ENCODE data around the gene IPCEF1. TPM values are rescaled to one million over a fixed set of nuclear protein-coding genes. Genes with fewer than 3 reads are reported as not detected.
"Not testable (repeated sequence)": the region's sequence is repeated elsewhere in the genome, so short reads cannot be mapped to it uniquely, and the experiment has no call there.

IPCEF1 gene
- total and polyA plus RNA-seq, 2 donors: 6.5 to 13.1 TPM

GRCh38 chr6:154352898-154353585 is 3.6 kb downstream of the IPCEF1 start:
- H3K27ac ChIP-seq (ENCODE audit: low read depth in 1 of 2, low read length in 1 of 2): no peak overlapping the region
- H3K27me3 ChIP-seq (ENCODE audit: control insufficient read depth in 2 of 2, insufficient read depth in 1 of 2, low read length in 1 of 2): no peaks in the 10 kb centered on the region
- peak in 1 of 9 donors; percentile 18 for DNase-seq (ENCODE audit: low read depth in 6 of 9, low spot score in 9 of 9)
- no peaks in the 10 kb centered on the region for H3K9me3 ChIP-seq (ENCODE audit: control insufficient read depth in 2 of 2, insufficient read depth in 1 of 2, low read length in 1 of 2)
- no peak overlapping the region for H3K4me3 ChIP-seq (ENCODE audit: low read length in 2 of 2)
- 88% methylated on average over 15 of the region's 15 CpGs for WGBS
- no peaks in the 10 kb centered on the region for H3K4me1 ChIP-seq (ENCODE audit: control insufficient read depth in 2 of 2, insufficient read depth in 2 of 2, low read length in 2 of 2)
- no peaks in the 10 kb centered on the region for H3K36me3 ChIP-seq (ENCODE audit: control insufficient read depth in 2 of 2, insufficient read depth in 2 of 2, low read length in 1 of 2)

GRCh38 chr6:154350293-154350692 is 6.3 kb downstream of the IPCEF1 start:
- Histone ChIP-seq H3K4me3 (ENCODE audit: low read length in 2 of 2) (no peak overlapping the region), H3K9me3 (ENCODE audit: control insufficient read depth in 2 of 2, insufficient read depth in 1 of 2, low read length in 1 of 2) (no peaks in the 10 kb centered on the region), H3K4me1 (ENCODE audit: control insufficient read depth in 2 of 2, insufficient read depth in 2 of 2, low read length in 2 of 2) (no peaks in the 10 kb centered on the region), H3K36me3 (ENCODE audit: control insufficient read depth in 2 of 2, insufficient read depth in 2 of 2, low read length in 1 of 2) (no peaks in the 10 kb centered on the region), H3K27me3 (ENCODE audit: control insufficient read depth in 2 of 2, insufficient read depth in 1 of 2, low read length in 1 of 2) (no peaks in the 10 kb centered on the region), H3K27ac (ENCODE audit: low read depth in 1 of 2, low read length in 1 of 2) (no peak overlapping the region)
- WGBS: 96% methylated on average over 3 of the region's 3 CpGs
- DNase-seq (ENCODE audit: low read depth in 6 of 9, low spot score in 9 of 9): no peak

GRCh38 chr6:154347981-154348380 is 8.6 kb downstream of the IPCEF1 start:
- H3K36me3 ChIP-seq (ENCODE audit: control insufficient read depth in 2 of 2, insufficient read depth in 2 of 2, low read length in 1 of 2): no peaks in the 10 kb centered on the region
- H3K4me1 ChIP-seq (ENCODE audit: control insufficient read depth in 2 of 2, insufficient read depth in 2 of 2, low read length in 2 of 2): no peaks in the 10 kb centered on the region
- H3K4me3 ChIP-seq (ENCODE audit: low read length in 2 of 2): no peak overlapping the region
- H3K27me3 ChIP-seq (ENCODE audit: control insufficient read depth in 2 of 2, insufficient read depth in 1 of 2, low read length in 1 of 2): no peaks in the 10 kb centered on the region
- no peaks in the 10 kb centered on the region for H3K9me3 ChIP-seq (ENCODE audit: control insufficient read depth in 2 of 2, insufficient read depth in 1 of 2, low read length in 1 of 2)
- no peak for DNase-seq (ENCODE audit: low read depth in 6 of 9, low spot score in 9 of 9)
- no peak overlapping the region for H3K27ac ChIP-seq (ENCODE audit: low read depth in 1 of 2, low read length in 1 of 2)
- 98% methylated on average over 6 of the region's 6 CpGs for WGBS

- DNase-seq (ENCODE audit: low read depth in 6 of 9, low spot score in 9 of 9): no peak
- 97% methylated on average over 4 of the region's 4 CpGs for WGBS
- no peaks in the 10 kb centered on the region for H3K4me1 ChIP-seq (ENCODE audit: control insufficient read depth in 2 of 2, insufficient read depth in 2 of 2, low read length in 2 of 2)
- H3K27ac ChIP-seq (ENCODE audit: low read depth in 1 of 2, low read length in 1 of 2): no peak overlapping the region
- H3K9me3 ChIP-seq (ENCODE audit: control insufficient read depth in 2 of 2, insufficient read depth in 1 of 2, low read length in 1 of 2): no peaks in the 10 kb centered on the region
- H3K27me3 ChIP-seq (ENCODE audit: control insufficient read depth in 2 of 2, insufficient read depth in 1 of 2, low read length in 1 of 2): no peaks in the 10 kb centered on the region
- H3K4me3 ChIP-seq (ENCODE audit: low read length in 2 of 2): no peak overlapping the region
- no peaks in the 10 kb centered on the region for H3K36me3 ChIP-seq (ENCODE audit: control insufficient read depth in 2 of 2, insufficient read depth in 2 of 2, low read length in 1 of 2)
These were observed 10.8 kb downstream of the IPCEF1 start for GRCh38 chr6:154345811-154346210.

- no peak for DNase-seq (ENCODE audit: low read depth in 6 of 9, low spot score in 9 of 9)
- 90% methylated on average over 16 of the region's 16 CpGs for WGBS
- no peak overlapping the region for H3K27ac ChIP-seq (ENCODE audit: low read depth in 1 of 2, low read length in 1 of 2)
- no peaks in the 10 kb centered on the region for H3K9me3 ChIP-seq (ENCODE audit: control insufficient read depth in 2 of 2, insufficient read depth in 1 of 2, low read length in 1 of 2)
- no peaks in the 10 kb centered on the region for H3K36me3 ChIP-seq (ENCODE audit: control insufficient read depth in 2 of 2, insufficient read depth in 2 of 2, low read length in 1 of 2)
- no peaks in the 10 kb centered on the region for H3K27me3 ChIP-seq (ENCODE audit: control insufficient read depth in 2 of 2, insufficient read depth in 1 of 2, low read length in 1 of 2)
- no peak overlapping the region for H3K4me3 ChIP-seq (ENCODE audit: low read length in 2 of 2)
- no peaks in the 10 kb centered on the region for H3K4me1 ChIP-seq (ENCODE audit: control insufficient read depth in 2 of 2, insufficient read depth in 2 of 2, low read length in 2 of 2)
These were observed 12.9 kb downstream of the IPCEF1 start for GRCh38 chr6:154343473-154344308.

- H3K27ac ChIP-seq (ENCODE audit: low read depth in 1 of 2, low read length in 1 of 2): no peak overlapping the region
- no peaks in the 10 kb centered on the region for H3K27me3 ChIP-seq (ENCODE audit: control insufficient read depth in 2 of 2, insufficient read depth in 1 of 2, low read length in 1 of 2)
- no peaks in the 10 kb centered on the region for H3K36me3 ChIP-seq (ENCODE audit: control insufficient read depth in 2 of 2, insufficient read depth in 2 of 2, low read length in 1 of 2)
- DNase-seq (ENCODE audit: low read depth in 6 of 9, low spot score in 9 of 9): no peak
- 85% methylated on average over 5 of the region's 5 CpGs for WGBS
- H3K4me1 ChIP-seq (ENCODE audit: control insufficient read depth in 2 of 2, insufficient read depth in 2 of 2, low read length in 2 of 2): no peaks in the 10 kb centered on the region
- no peaks in the 10 kb centered on the region for H3K9me3 ChIP-seq (ENCODE audit: control insufficient read depth in 2 of 2, insufficient read depth in 1 of 2, low read length in 1 of 2)
- H3K4me3 ChIP-seq (ENCODE audit: low read length in 2 of 2): no peak overlapping the region
These were observed 14.7 kb downstream of the IPCEF1 start for GRCh38 chr6:154341871-154342270.

GRCh38 chr6:154341336-154341735 is 15.3 kb downstream of the IPCEF1 start:
- H3K4me3 ChIP-seq (ENCODE audit: low read length in 2 of 2): no peak overlapping the region
- H3K9me3 ChIP-seq (ENCODE audit: control insufficient read depth in 2 of 2, insufficient read depth in 1 of 2, low read length in 1 of 2): no peaks in the 10 kb centered on the region
- 86% methylated on average over 4 of the region's 4 CpGs for WGBS
- no peaks in the 10 kb centered on the region for H3K36me3 ChIP-seq (ENCODE audit: control insufficient read depth in 2 of 2, insufficient read depth in 2 of 2, low read length in 1 of 2)
- no peak overlapping the region for H3K27ac ChIP-seq (ENCODE audit: low read depth in 1 of 2, low read length in 1 of 2)
- DNase-seq (ENCODE audit: low read depth in 6 of 9, low spot score in 9 of 9): no peak
- H3K4me1 ChIP-seq (ENCODE audit: control insufficient read depth in 2 of 2, insufficient read depth in 2 of 2, low read length in 2 of 2): no peaks in the 10 kb centered on the region
- no peaks in the 10 kb centered on the region for H3K27me3 ChIP-seq (ENCODE audit: control insufficient read depth in 2 of 2, insufficient read depth in 1 of 2, low read length in 1 of 2)

GRCh38 chr6:154337406-154338005 is 19.1 kb downstream of the IPCEF1 start:
- Histone ChIP-seq H3K27ac (ENCODE audit: low read depth in 1 of 2, low read length in 1 of 2) (no peak overlapping the region), H3K27me3 (ENCODE audit: control insufficient read depth in 2 of 2, insufficient read depth in 1 of 2, low read length in 1 of 2) (no peaks in the 10 kb centered on the region), H3K9me3 (ENCODE audit: control insufficient read depth in 2 of 2, insufficient read depth in 1 of 2, low read length in 1 of 2) (no peaks in the 10 kb centered on the region), H3K36me3 (ENCODE audit: control insufficient read depth in 2 of 2, insufficient read depth in 2 of 2, low read length in 1 of 2) (no peaks in the 10 kb centered on the region), H3K4me1 (ENCODE audit: control insufficient read depth in 2 of 2, insufficient read depth in 2 of 2, low read length in 2 of 2) (no peaks in the 10 kb centered on the region), H3K4me3 (ENCODE audit: low read length in 2 of 2) (no peak overlapping the region)
- no peak for DNase-seq (ENCODE audit: low read depth in 6 of 9, low spot score in 9 of 9)
- 88% methylated on average over 4 of the region's 4 CpGs for WGBS

- not testable (repeated sequence) for H3K27ac ChIP-seq (ENCODE audit: low read depth in 1 of 2, low read length in 1 of 2); H3K27me3 ChIP-seq (ENCODE audit: control insufficient read depth in 2 of 2, insufficient read depth in 1 of 2, low read length in 1 of 2); H3K4me3 ChIP-seq (ENCODE audit: low read length in 2 of 2); H3K36me3 ChIP-seq (ENCODE audit: control insufficient read depth in 2 of 2, insufficient read depth in 2 of 2, low read length in 1 of 2); H3K9me3 ChIP-seq (ENCODE audit: control insufficient read depth in 2 of 2, insufficient read depth in 1 of 2, low read length in 1 of 2); H3K4me1 ChIP-seq (ENCODE audit: control insufficient read depth in 2 of 2, insufficient read depth in 2 of 2, low read length in 2 of 2); DNase-seq (ENCODE audit: low read depth in 6 of 9, low spot score in 9 of 9)
- WGBS: 99% methylated on average over 1 of the region's 1 CpG
These were observed 22.5 kb downstream of the IPCEF1 start for GRCh38 chr6:154334147-154334546.

Measured in thymus (tissue), 11 donors.